ENCODE data around the gene RIC3.

Gene RIC3

DNA sequence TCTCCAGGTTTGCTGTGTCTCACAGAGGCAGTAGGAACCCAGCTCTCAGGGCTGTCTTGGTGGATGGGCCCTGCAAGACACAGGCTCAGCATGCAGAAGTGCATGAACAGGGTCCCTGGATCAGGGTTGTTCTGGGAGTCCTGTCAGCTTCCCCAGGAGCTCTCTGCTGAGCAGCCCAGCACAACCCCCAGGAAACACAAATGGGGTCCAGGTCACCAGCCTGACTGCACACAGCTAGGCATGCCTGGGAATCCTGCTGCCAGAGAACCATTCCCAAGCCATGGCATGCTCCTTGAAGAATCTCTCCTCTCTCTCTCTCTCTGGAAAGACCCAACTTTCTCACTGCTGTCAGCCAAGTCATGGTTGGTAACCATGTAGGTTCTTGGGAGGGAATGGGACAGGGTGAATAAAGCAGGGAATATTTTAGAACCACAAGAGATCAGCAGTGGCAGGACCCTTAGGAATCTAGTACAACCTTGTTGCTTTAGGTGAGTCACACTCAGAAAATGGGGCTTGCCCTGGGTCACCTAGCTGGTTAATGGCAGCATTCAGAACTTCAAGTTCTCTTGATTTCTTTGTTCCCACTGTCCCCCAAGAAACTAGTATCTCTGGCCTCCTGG is 66.4 kb downstream of the RIC3 start:
- DNase-seq = no peak

GRCh38 chr11:8101421-8101820 is 67.4 kb downstream of the RIC3 start:
- DNase-seq = no peak

- no peak for DNase-seq
These were observed 68.2 kb downstream of the RIC3 start for GRCh38 chr11:8100605-8101004.

GRCh38 chr11:8100158-8100557 is 68.7 kb downstream of the RIC3 start:
- no peak for DNase-seq

DNA sequence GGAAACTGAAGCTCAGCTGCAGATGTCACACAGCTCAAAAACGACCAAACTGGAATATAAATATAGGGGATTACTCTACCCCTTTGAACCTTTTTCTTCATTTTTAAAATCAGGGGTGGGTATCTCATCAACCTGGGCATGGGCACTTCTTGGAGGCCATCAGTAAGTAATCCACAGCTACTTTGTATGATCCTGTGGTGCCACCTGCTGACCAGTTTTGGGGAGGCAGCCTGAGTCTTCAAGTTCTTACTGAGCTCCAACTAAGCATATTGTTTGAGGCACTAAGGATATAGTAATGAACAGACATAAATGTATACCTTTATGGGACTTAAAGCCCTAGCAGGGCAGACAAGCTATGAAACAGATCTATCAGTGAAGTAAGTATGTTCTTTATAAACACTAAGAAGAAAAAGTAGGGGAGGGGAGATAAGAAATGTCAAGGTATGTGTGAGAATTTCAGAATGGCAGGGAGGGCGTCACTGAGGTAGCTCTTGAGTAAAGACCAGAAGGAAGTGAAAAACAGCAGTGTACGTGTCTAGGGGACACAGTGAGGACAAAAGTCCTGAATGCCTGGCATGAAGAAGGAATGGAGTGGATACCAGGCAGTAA is 69.4 kb downstream of the RIC3 start:
- DNase-seq = peak; percentile 74

DNA sequence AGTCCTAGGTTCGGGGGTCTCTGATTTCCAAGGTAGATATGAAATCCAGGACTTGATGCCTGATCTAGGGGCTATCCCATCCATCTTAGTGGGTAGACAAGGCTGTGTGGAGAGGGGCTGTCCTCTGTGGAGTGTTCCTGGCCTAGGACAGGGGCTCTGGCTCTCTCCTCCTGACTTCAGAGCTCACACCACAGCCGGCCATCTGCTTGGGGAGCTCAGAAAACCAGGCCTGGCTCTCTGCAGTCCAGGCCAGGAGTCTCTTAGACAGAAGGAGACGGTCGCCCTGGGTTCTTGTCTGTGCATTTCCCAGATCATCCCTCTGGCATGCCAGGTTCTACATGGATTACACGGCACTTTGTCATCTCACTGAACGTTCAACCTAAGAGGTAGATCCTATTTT is 69.9 kb downstream of the RIC3 start:
- DNase-seq = no peak

DNA sequence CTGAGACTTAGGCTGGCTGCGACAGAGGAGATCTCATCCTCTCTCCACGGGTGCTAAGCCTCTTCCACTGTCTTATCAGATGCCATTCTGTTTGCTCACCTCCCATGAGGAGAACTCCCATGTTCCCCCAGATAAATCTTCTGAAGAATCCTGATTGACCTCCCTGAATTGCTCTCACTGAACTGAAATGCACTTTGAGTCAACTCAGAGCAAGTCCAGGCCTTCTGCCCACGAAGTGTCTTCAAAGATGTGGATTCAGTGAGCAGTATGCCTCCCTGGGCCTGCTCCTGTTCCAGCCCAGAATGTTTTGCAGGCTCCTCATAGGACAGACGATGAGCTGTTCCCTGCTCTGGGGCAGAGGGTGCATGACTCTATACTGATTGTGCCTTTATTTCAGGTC is 70.5 kb downstream of the RIC3 start:
- DNase-seq = no peak

DNA sequence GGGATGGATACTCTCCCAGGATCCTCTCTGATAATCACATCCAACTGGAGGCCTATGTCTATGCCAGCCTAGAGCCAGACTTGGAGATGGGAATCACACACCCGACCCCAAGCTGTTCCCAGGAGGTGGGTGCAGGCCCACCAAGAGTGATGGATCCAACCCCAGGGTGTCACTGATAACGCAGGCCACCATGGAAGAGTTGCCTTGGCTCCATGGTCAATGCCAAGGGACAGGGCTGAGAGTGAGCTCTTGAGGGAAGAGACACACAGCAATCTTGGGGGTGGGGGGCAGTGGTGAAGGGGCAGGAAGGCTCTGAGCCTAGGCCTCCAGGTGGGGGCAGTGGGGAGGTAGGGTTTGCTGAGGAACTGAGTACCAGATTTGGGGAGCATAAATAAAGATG is 70.9 kb downstream of the RIC3 start:
- no peak for DNase-seq

DNA sequence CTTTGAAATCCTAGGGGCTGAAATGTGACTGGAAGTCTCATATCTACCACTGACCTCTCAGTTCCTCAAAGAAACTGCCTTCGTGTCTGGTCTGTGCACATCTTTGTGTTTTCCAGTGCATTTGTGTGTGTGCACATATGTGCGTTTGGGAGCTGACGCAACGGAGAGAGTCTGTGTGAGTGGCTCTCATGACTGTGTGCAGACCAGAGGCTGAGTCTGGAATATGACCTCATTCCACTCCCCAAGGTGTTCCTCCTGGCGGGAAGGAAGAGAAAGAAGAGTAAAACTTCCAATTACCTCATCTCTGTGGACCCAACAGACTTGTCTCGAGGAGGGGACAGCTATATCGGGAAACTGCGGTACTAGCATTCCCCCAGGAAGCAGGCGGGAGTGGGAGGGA is 71.4 kb downstream of the RIC3 start:
- DNase-seq = no peak

- DNase-seq = no peak
These were observed 71.8 kb downstream of the RIC3 start for GRCh38 chr11:8097062-8097461.

DNA sequence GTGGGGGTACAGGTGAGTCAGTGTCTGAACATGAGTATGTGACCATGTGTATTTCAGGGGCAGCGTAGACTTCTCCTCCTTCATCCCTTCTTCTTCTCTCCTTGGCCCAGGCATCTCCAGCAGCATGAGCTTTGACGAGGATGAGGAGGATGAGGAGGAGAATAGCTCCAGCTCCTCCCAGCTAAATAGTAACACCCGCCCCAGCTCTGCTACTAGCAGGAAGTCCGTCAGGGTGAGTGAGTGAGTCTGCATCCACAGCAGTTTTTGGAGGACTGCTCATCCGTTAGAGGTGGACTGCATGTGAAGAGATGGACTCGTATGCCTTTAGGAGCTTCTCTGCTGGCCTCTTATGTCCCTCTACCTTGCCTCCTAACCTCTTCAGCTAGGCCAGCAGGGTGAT is 72.2 kb downstream of the RIC3 start:
- no peak for DNase-seq

DNA sequence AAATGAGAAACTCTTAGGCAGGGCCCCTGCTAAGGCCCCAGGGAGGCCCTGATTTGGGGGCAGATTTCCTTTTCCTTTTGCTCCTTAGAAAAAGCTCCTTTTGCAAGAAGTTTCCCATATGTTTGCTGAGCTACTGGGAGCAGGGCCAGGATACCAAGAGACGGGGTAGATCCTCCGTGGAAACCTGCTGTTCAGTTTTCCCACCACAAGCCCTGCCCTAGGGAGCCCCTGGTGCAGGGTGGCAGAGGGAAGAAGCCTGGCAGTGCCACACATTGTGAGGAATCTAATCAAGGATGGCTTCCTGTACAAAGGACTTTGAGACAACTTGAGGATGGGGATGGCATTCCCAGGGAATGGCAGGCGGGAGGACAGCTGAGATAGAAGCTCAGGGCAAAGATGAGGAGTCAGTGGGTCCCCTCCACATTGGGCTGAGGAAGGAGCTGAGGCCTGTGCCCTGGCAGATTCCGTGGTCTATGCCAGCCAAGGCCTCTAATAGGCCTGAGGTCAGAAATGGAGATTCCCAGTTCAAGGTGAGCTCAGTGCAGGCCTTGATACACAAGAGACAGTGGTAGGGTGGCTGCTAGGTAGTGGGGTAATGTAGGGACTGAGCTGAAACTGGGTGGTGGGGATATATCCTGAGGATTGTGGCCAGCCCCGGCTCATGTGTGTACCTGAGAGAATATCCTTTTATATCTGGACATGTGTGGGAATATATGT is 72.9 kb downstream of the RIC3 start:
- no peak for DNase-seq

DNA sequence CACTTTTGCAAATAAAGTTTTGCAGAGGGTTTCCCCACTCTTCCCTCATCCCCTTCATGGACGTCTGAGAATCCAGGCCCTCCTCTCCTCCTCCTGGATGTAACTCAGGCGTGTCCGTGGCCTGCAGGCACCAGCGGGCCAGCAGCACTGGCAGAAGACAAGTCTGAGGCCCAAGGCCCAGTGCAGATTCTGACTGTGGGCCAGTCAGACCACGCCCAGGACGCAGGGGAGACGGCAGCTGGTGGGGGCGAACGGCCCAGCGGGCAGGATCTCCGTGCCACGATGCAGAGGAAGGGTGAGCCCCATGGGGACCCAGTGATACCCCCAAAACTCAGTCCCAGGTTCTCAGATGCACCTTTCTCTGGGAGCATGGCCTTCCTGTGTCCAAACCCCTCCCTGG is 73.5 kb downstream of the RIC3 start:
- DNase-seq = no peak

DNA sequence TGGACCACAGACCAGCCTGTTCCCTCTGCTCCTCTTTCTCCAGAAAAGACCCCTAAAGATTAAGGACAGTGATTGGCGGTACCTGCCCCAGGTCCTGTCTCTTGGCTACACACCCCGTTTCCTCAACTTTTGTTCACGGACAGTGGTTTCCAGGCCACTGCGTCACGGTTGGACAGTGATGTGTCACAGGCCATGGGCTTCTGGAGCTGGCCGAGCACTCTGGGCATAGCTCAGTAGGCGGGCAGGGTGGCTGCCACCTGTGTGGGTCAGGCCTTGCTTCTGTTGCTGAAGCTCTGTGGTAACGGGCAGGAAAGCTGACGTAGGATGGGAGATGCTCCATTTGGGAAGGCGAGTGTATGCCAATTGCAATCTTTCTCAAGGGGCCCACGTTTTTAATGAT is 74.2 kb downstream of the RIC3 start:
- no peak for DNase-seq

- no peak for DNase-seq
These were observed 74.8 kb downstream of the RIC3 start for GRCh38 chr11:8093931-8094575.

DNA sequence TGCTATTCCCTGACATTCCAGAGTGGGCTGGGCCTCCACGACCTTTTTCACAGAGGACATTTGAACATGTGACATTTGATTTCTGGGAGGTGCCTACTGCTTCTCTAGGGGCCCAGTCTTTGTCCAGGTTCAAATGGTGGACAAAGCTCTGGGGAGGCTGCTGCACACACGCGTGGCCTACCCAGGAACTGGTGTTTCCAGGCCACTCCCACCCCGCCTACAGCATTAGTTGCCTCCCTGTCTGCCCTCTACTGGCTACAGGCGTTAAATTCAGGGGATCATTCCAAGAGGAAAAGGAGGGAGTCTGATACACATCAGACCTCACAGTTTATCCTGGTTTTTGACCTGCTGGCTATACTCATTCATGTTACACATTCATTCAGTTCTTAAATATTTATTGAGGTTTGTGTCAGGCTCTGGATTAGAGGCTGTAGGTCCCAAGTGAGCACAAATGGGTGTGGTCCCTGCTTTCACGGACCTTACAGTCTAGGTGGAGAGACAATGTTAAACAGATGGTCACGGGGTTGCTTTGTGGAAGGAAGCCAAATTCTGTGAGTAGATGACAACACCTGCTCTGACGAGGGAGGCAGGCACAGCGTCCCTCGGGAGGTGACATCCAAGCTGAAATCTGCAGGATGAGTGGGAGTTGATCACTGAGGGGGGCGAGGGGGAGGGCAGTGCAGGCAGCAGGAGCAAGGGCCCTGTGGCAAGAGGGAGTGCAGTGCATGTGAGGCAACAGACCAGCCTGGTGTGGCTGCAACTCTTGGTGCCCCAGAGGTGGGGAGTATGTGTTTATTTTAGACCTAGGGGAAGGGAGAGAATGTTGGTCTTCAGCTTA is 76.0 kb downstream of the RIC3 start:
- DNase-seq = peak; percentile 32

DNA sequence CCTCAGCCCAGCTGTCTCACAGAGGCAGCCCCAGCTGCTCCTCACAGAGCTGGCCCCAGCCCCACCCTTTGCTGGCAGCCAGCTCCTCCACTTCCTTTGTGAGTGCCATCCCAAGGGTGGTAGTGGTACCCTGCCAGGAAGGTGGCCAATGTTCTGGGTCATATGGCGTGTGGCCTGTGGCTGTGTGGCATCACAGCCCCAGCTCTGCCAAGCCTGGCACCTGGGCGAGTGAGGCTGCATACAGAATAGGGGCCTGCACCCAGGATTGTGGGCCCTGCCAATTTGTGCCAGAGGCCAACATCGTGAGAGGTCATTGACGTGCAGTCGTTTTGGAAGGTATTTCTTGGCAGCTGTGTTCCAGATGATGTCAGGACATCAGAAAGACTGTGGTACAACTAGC is 77.1 kb downstream of the RIC3 start:
- no peak for DNase-seq

- peak; percentile 16 for DNase-seq
These were observed 78.1 kb downstream of the RIC3 start for GRCh38 chr11:8090756-8091155.

GRCh38 chr11:8089791-8090510 is 78.9 kb downstream of the RIC3 start:
- no peak for DNase-seq

- no peak for DNase-seq
These were observed 81.1 kb downstream of the RIC3 start for GRCh38 chr11:8087756-8088155.

DNA sequence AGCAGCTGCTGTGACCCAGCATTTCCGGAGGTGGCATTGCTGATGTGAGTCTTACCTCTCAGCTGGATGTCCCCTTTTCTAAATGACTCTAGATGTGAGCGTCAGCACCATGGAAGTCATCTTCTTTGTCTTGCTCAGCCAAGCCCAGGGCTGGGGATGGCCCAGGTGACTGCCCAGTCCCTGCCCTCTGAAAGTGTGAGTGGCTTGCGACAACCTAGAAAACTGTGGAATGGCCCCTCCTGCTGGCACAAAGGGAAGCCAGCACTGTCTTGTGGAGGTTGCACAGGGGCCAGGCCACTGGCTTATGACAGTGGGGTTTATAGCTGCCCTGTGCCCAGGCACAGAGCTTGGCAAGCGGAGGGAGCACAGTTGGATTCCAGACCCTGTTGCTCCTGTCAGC is 81.6 kb downstream of the RIC3 start:
- no peak for DNase-seq

- no peak for DNase-seq
These were observed 82.3 kb downstream of the RIC3 start for GRCh38 chr11:8086571-8086970.
